Fibroblast of peridontal ligament (primary cell): ENCODE results near the gene MATCAP1.

Experiments used
- DNase-seq: peaks from one replicate; pipeline ENCODE4 v3.0.0-alpha.2; 2010; ENCODE audit errors: extremely low read depth

MATCAP1 gene

DNA sequence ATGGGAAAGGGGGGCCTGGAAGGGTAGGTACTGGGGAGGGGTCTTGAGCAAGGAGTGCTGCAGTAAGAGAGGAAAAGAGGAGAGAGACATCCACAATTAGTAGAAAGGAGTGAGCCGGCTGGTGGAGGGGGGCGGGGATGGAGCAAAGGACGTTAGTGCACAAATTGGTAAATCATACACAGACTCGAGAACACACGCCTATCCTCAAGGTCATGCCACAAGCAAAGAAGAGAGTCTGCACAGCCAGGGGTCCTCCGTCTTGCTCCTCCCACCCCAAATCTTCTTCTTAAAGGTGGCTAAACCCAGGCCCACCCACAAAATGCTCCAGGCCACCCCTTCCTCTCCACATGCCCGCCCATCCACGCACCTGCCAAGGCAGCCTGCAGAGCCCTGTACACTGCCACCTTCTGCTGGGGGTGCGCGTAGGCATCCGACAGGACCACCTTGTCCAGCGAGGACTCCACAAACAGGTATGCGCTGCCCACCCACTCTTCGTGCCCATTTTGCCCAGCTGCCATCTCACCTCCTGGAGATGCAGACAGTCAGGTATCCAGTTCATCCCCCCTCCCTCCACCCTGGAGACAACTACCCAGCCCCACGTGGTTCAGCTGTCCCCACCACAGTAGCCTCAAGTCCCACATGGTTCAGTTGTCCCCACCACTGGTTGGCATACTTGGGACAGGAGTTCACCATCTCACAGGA is 27.5 kb downstream of the MATCAP1 start:
- DNase-seq, result no peak

DNA sequence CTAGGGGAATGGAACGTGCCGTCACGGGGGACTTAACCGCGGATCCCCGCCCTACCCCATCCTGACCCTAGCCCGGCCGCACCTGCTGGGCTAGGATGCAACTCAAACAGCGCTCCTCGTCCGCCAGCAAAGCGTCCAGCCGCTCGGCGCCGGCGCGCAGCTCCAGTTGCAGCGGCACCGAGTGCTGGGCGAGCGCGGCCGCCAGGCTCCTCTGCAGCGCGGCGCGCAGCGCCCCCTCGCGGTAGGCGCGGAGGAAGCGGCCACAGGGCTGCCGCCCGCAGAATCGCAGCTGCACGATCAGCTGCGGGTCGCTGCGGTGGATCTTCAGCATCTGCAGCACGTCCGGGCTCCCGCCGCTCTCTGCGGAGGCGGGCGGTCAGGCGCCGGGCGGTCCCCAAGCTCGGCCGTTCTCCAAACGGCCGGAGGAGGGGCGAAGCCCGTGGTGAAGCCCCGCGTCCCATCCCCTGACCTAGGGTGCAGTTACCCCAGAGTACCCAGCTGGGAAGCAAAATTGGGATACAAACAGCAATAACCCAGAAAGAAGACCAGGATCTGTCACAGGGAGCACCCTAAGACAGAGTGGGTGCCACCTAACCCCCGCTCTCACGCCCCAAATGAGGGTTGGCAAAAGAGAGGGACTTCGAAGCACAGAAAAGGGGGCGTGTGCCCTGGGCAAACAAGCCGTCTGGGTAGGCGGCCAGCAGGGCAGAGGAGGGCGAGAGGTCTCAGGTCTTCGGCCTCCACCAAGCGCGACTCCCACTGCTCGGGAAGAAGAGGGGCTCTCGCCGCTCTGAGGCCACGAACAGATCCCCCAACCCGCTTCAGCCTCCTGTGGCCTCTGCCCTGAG is 28.2 kb downstream of the MATCAP1 start:
- DNase-seq, result peak; percentile 64

DNA sequence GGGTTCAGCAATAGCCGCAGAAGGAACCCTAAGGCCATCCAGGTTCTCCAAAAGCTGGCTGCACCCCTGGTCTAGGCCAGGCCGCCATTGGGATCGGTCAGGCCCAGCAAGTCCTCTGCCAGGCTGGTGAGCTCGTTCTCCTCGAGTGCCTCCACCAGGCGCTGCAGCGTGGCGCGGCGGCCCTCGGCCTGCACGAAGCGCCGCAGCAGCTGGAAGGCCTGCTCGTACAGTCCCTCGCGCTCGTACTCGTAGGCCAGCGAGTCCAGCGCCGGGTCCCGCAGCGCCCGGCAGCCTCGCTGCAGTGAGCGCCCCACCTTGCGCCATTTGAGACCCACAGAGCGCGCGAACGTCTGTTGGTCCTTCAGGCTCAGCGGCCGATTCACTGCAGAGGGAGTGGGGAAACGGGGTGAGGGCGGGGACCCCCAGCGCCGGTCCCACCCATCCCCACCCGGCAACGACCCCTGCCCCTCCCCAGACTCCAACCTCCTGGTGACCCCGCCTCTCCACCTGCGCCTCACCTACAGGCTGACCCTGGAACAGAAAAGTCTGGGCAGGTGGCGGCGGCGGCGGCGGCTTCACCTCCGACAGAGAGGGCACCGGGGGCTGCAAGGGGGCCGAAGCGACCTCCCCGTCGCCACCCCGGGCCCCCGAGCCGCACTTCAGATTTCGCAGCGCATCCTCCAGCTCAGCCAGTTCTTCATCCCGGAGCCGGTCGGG is 29.0 kb downstream of the MATCAP1 start:
- DNase-seq, result no peak

DNA sequence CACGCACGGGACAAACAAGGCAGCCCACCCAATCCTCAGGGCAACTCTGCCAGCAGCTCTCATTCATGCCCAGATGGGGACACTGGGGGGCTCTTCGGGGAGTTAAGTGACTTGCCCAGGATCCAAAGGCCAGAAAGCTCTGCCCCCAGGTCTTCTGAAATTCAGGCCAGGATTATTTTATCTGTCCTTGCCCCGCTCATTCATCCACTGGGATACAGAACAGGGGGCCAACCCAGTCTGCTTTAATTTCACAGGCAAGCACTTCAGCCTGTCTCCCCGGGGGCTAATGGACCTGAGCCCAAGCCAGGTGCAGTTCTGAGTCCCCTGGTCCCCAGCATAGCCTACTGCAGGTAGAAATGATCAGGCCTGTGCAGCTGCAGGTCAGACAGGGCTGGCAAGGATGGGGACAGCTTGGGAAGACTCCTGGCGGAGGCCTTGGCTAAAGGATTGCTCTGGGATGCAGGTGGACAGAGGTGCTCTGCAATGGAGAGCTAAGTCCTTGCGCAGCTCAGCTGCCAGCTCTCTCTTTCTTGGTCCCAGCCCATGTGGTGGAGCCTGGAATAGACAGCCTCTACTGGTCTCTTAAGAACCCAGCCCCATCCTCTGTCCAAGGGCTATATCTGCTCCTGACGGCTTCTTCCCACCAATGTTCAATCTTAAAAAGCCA is 32.2 kb downstream of the MATCAP1 start:
- no peak for DNase-seq

DNA sequence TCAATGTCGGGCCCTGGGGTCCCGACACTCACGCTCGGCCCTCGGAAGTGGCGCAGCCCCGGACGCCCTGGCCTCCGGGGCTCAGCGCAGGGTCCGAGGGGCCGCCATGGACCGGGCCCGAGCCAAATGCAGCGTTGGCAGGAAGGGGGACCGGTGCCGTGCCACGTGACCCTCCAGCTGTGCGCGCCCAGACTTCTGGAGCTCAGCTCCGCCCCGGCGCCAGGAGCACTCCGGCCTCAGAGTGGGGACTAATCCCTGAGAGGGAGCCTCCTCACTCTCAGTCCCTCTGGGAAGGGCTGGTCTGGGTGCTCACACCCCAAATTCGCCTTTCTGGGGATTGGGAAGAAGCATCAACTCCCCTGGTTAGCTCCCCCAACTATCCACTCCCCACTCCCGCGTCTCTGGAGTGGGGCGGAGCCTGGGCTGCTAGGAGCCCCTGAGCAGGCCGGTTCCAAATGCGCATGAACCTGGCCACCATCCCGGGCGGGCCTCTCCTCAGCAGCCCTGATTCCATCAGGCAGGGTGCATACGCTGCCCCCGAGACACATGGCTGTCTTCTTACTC is 32.8 kb downstream of the MATCAP1 start, which contains the start of gene B3GNT9:
TSS of gene B3GNT9 (minus strand) at position 166 of the 564 bp plus-strand sequence. CDS start 513 bp downstream, outside the sequence.
- DNase-seq, result peak; percentile 76

DNA sequence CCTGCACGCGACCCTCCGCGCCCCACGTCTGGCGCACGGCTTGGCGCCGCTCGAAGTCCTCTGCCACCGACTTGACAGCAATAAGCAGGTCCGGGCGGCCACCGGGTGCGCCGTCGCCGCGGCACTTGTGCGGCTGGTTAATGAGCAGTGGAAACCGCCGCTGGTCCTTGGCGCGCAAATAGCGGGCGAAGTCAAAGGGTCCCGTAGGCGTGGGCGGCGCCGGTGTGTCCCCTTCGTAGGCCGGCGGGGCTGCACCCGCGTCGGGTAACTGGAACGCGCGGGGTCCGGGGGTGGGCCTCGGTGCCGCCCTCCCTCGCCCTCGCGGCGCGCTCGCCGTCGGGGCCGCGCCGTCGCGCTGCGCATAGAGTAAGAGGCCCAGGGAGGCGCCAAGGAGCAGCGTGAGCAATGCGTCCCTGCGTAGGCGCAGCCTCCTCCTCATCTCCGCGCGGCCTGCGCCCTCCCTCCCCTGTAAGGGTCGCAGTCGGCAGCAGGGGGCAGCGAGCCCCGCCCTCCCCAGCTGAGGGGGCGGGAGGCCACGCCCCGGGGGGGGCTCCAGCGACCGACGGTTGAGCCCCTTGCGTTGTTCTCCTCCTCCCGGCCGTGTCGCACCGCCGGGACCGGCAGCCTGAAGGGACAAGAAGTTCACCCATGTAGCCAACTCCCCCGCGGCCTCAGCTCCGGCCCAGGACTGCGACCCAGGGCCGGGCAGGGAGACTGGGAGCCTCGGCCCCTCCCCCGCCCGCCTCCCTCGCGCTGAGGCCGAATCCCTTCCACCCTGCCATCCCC is 33.5 kb downstream of the MATCAP1 start:
- peak; percentile 55 for DNase-seq

DNA sequence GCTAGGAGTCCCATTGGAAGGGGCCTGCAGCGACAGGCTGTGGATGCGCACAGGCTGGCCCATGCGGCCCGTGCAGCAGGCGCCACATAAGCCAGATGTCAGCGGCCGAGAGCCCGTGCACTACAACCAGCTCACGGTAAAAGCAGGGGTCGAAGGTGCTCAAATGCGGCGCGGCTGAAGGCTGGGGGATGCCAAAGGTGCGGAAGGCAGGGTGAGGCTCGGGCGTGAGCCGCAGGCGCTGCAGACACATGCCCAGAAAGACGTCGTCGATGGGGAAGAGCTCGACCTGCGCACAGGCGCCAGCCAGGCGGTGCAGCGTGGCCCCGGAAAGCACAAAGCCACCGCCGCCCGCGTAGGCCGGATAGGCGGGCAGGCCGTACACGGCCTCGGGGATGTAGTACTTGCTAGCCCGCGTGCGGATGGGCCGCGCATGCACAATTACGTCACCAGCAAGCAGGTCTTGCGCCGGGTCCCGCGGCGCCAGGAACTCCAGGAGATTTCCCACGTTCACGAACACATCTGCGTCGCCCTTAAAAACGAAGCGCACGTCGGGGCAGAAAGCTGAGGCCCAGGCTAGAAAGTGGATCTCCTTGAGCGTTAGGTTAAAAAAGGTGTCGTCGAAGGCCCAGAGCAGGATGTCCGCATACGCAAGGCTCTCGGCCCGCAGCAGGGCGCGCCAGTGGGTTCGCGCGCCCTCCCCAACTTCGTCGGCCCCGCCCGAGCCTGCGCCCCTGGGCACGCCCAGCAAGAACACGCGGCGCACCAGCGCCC is 34.3 kb downstream of the MATCAP1 start:
- DNase-seq, result no peak

DNA sequence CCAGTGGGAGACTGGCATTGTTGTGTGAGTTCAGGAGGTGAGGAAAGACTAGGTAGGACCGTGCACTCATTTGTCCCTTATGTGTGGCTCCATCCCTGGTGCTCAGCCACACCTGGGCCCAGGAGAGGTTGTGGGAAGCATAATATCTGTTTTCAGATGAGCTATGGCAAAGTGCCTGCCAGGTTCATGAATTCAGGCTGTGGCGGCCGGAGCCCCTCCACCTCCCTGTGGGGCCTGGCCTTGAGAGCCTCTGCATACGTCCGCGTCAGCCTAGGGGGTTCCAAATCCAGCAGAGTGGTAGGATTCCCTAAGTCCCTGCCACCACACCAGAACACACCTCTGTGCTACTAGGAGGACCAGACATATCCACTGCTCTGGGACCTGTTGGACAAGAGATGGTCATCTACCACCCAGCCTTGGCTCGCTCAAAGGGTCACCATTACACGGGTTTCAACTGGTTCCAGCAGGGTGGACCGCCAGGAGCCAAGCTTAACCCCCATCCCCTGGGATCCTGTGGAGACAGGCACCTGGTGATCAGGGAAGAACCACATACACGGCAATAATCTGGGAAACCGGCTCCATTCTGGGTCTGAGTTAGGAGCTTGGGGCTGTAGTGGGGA is 35.0 kb downstream of the MATCAP1 start:
- DNase-seq, result no peak

DNA sequence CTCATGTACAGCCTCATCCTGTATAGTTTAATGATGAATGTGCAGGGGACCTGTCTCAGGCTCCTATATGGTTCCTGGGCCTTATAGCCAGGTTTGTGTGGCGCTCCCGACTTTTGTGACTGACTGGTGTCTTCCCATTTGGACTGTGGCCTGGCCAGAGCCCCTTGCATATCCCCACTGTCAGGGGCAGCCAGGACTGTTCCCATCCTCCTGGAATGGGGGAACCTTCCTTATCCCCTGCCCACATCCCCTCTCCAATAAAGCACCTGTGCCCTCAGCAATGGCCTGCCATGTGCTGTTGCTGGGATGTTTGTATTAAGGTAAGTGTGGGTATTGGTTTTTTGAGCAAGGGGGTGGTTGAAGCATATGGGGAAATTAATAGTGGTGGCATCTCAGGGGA is 35.5 kb downstream of the MATCAP1 start:
- DNase-seq, result no peak

DNA sequence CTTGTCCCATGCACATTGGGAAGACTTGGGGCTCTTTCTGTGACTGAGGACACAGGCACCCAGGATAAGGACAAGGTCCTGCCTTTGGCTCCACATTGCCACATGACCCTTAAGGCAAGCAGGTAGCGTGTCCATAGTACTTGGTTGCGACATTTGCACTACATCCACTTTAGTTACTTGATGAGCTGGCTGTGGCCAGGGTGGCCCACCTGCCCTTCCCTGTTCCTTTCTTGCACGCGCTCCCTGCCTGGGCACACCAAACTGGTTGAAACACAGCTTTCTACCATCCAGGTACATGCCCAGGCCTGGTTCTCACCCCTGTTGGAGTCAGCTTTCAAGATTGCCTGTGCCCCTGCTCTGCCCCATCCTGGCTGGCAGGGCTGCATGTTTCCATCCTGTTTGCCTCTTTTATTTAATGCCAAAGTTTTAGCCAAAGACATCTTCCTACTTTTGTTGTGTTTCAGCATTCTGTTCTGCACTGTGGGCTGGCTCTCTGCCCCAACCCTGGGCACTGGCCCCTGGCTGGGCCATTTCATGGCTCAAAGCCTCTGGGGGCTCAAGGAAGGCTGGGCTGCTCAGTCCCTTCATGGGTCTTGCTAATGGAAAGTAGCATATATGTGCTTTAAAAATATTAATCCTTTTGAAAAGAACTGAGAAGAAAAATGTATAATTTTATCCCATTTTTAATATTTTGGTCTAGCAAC is 36.2 kb downstream of the MATCAP1 start:
- DNase-seq, result no peak

DNA sequence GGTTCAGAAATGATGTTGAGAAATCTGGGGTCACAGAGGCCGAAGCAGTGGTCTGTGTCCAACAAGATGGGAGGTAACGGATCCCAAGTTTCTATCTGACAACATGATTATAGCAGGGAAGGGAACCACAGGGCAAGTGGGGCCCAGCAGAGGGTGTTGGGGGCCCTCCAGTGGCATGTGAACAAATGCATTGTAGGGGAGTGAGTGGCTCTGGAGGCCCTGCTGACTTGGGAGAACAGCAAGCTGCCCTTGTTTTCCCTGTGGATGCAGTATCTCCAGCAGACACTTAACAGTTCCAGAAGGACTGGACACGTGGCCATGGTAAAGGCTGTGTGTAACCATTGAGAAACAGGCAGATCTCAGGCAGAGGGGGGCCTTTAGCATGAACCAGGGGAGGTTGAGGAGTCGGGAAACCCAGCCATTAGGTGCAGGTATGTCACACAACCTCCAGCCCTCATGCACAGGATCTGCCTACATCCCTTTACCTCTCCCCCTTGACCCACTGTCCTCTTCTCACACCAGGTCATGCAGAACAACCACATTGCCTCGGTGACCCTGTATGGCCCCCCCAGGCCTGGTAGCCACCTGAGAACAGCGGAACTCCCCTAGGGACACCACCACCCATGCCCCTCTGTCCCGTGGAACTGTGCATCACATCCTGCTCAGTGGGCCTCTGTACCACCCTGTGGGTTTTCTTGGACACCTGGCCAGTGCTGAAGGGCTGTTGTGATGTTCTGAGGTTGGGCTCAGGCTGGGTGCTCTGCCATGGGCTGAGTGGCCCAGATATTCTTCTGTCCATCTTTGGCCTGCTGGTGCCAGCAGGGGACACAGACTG is 37.0 kb downstream of the MATCAP1 start:
- peak; percentile 14 for DNase-seq

DNA sequence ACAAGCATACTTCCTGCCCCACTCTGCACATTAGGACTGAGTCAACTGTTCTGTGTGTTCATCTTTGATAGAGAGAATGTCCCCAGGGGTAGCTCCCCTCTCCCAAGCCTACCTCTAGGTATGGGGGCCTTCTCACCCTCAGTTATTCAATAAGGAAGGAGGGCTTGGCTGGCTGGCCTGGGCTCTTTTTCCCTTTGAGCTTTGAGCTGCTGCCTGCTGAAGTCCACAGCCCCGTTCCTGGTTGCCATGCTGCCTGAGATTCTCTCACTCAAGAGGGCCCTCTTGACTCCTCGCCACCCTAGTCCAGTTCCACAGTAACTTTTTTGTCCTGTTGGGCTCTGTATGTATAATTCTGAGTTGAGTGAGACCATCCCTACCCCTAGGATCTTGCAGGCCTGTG is 38.0 kb downstream of the MATCAP1 start:
- DNase-seq, result no peak

DNA sequence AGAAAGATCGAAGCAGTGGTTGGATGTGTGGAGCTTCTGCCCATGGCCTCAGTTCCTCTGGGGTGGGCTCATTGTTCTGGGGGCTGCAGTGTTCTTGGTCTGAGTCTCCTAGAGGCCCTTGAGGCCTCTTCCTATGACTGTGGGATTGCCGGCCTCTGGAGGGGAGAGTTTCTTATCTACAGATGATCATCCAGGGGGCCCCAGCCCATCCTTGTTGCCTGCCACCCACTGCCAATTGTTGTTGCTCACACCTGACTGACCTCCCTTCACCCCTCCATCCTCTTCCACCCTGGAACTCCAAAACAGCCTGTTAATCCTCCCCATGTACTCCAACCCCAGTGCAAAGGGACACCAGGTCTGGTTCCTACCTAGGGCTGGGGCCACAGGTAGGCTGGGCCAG is 38.8 kb downstream of the MATCAP1 start:
- DNase-seq, result no peak

DNA sequence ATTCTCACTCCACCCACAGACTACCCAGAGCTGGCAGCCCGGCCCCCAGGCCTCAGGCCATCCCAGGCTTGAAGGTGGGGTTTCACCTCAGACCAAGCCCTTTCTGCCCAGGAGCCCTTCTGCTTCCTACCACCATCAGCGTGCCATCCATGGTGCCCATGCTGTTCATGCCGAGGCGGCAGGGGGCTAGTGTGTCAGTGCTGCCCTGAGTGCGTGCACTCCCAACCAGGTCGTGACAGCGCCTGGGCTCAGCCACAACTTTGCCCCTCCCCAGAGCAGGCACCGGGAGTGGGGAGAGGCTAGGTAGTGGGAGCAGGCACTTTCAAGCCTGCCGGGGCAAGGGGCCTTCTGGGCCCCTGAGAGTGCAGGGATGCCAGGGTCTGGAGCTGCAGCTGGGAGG is 41.4 kb downstream of the MATCAP1 start:
- no peak for DNase-seq

DNA sequence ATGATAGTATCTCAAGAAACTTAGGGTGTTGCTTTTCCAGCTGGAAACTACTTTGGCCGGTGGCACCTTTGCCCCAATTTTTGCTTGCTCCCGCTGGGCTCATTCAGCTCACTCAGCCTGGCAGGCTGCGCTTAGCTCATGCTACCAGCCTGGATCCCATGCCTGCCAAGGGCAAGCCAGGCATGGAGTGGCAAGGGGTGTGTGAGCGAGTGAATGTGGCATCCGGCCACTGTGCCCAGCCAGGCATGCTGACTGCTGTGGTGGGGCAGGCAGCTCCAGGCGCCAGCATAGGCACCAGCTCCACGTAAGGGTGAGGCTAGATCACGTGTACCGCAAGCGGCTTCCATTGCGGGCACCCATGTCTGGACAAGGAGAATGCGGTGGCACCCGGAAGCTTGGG is 42.4 kb downstream of the MATCAP1 start:
- DNase-seq, result no peak

DNA sequence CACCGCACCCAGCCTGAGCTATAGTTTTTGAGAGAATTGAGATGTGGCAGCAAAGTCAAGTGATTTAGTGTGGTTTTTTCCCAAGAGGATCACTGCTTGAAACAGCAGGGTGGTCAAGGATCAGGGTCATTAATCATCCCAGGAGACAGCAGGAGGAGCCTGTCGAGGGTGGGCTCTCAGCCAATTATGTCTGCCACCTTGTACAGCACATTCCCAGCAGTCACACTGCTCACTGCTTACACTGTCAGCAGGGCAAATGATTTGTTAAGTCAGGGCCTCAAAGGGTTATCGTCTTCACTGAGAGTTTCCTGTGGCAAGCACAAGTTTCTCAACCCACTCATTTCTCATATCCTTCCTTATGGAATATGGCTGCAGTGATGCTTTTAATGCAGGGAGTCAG is 46.2 kb downstream of the MATCAP1 start:
- no peak for DNase-seq

DNA sequence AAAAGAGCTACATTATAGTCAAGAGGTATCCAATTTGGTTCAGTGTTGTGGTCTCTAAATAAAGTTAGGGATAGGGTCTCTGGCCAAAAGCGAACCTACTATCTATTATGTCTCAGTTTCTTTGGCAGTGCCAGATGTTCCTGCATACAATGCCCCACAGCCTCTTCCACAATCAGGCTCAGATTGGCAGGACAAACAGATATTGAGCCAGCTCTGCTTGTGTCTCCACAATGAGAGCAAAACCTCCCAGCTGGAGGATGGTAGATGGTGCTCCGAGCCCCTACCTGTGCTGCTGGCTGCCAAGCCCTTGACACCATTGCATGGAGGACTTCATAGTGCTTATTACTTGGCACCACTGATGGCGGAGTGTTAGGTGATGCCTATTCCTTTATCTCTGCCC is 54.3 kb downstream of the MATCAP1 start:
- no peak for DNase-seq

DNA sequence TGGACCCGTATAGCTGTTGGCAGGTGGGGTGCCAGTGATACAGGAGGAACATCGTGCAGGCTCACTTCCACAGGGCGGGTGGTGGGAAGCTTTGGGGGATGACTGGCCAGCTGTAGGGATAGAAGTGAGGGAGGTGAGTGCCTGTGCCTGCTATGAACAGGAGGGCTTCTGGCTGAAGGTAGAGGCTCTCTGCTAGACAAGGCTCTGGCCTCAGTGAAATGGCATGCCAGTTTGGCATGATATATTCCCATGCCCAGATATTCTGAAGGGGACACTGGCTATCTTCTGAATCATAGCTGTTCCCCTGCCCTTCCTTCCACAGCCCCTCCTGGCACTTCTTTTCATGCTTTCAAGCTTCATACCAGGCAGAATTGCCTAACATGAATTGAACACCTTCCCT is 54.9 kb downstream of the MATCAP1 start:
- no peak for DNase-seq
